ENCODE data around the gene NTM.

DNA sequence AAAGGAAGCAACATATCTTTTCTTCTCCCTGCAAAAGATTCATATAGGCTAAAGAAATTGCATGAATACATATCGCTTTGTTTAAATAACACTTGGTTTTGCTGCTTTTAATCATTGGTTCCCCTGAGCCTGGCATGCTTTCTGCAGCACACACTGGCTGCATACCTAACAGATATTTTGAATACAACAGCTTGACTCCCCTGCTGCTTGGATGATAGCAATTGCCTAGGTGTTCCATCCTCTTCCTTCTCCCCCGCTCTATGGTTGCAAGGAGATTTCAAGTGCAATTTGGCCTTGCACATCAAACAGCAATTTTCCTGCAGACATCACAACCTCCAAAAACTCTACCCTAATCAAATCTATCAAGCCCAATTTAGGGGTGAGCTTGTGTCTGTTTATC, 430.0 kb downstream of the NTM start:
- no peak for TF ChIP-seq CTCF (IDR thresholded peaks at IDR 0.05; ENCODE audit: low read depth, low read length, poor library complexity, severe bottlenecking)
- TF ChIP-seq EZH2phosphoT487 (IDR thresholded peaks at IDR 0.05; ENCODE audit: borderline replicate concordance, low read length) = no peak
